GM08714 (cell line): ENCODE measurements around the gene BIK.

Source experiments
- H3K4me3 ChIP-seq: fragments of 200-500 bp; sonication (Bioruptor generic); 2 replicates; pipeline ENCODE4 v1.5.1; 2014; ENCODE audit warnings: mild to moderate bottlenecking, low read length, inconsistent platforms
- ZNF274 ChIP-seq: IDR thresholded peaks from 2 replicates; pipeline ENCODE4 v1.6.1; 2012; ENCODE audit warnings: mild to moderate bottlenecking, low read depth, low read length

The BIK gene

GRCh38 chr22:43155789-43156188, 45.2 kb downstream of the BIK start:
- H3K4me3 ChIP-seq, result no peak overlapping the region
- TF ChIP-seq ZNF274, result no peak

GRCh38 chr22:43156413-43156812, 45.9 kb downstream of the BIK start:
- TF ChIP-seq ZNF274, result no peak
- no peak overlapping the region for H3K4me3 ChIP-seq

GRCh38 chr22:43157874-43158546, 47.5 kb downstream of the BIK start:
- no peak for TF ChIP-seq ZNF274
- H3K4me3 ChIP-seq, result no peak overlapping the region

- TF ChIP-seq ZNF274, result no peak
- H3K4me3 ChIP-seq, result no peak overlapping the region
These were observed 48.4 kb downstream of the BIK start for GRCh38 chr22:43158778-43159483.

GRCh38 chr22:43159484-43160178, 49.1 kb downstream of the BIK start:
- no peak overlapping the region for H3K4me3 ChIP-seq
- no peak for TF ChIP-seq ZNF274

GRCh38 chr22:43160497-43161126, 50.1 kb downstream of the BIK start:
- no peak for TF ChIP-seq ZNF274
- H3K4me3 ChIP-seq, result no peak overlapping the region

- no peak overlapping the region for H3K4me3 ChIP-seq
- no peak for TF ChIP-seq ZNF274
These were observed 52.0 kb downstream of the BIK start for GRCh38 chr22:43162412-43163150.

- no peak overlapping the region for H3K4me3 ChIP-seq
- no peak for TF ChIP-seq ZNF274
These were observed 52.8 kb downstream of the BIK start for GRCh38 chr22:43163241-43163795.

- TF ChIP-seq ZNF274, result no peak
- H3K4me3 ChIP-seq, result no peak overlapping the region
These were observed 54.1 kb downstream of the BIK start for GRCh38 chr22:43164636-43165035.

GRCh38 chr22:43166132-43166930, 55.8 kb downstream of the BIK start:
- no peak for TF ChIP-seq ZNF274
- no peak overlapping the region for H3K4me3 ChIP-seq

- no peak overlapping the region for H3K4me3 ChIP-seq
- TF ChIP-seq ZNF274, result no peak
These were observed 56.5 kb downstream of the BIK start for GRCh38 chr22:43167001-43167589.

GRCh38 chr22:43168471-43169309, 58.1 kb downstream of the BIK start:
- no peak for TF ChIP-seq ZNF274
- no peak overlapping the region for H3K4me3 ChIP-seq
